GM12865 (cell line): Measurements from ENCODE around the gene WDR64.

Experiments
- DNase-seq: peaks from one replicate; pipeline ENCODE4 v3.0.0; 2010; ENCODE audit warnings: low read depth
- H3K4me3 ChIP-seq: 2 replicates; pipeline ENCODE4 v1.5.1; 2011; ENCODE audit warnings: mild to moderate bottlenecking, low read depth, low read length, control low read depth
- TF ChIP-seq, protein P1 (sequence below): IDR thresholded peaks from 2 replicates; pipeline ENCODE4 v1.5.1; 2011; ENCODE audit warnings: low read length, control low read depth, low read depth, inconsistent platforms; ENCODE audit not compliant: insufficient read depth; ENCODE audit errors: missing control alignments

The WDR64 gene

DNA sequence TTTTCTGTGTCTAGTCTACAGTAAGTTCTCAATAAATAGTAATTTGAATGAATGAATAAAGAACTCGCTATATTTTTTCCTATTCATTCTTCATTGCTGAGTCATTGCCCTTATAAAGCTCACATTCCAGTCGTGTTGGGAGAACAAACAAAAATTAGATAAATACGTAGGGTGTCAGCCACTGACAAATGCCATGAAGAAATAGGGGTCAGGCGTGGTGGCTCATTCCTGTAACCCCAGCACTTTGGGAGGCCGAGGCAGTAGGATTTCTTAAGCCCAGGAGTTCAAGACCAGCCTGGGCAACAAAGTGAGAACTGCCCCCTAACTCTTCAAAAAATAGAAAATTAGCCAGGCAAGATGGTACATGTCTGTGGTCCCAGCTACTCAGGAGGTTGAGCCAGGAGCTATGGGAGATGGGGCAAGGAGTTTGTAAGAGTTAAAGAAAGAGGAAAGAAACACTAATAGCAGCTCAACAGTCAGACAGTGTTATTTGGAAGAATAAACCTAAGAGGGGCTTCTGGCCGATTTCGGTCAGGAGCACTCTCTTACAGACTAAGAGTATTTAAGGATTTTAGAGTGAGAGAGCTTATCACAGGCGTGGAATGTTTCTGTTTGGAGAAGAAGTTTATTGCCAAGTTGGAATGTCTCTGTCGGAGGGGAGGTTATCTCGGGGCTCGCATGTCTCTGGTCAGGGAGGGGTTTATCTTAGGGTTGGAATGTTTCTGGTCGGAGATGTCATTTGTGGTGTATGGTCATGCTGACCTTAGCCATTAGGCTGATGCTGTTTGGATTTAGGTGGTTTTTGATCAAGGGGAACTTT, 10.1 kb upstream of the WDR64 start:
- no peak overlapping the region for H3K4me3 ChIP-seq
- TF ChIP-seq, protein P1, sequence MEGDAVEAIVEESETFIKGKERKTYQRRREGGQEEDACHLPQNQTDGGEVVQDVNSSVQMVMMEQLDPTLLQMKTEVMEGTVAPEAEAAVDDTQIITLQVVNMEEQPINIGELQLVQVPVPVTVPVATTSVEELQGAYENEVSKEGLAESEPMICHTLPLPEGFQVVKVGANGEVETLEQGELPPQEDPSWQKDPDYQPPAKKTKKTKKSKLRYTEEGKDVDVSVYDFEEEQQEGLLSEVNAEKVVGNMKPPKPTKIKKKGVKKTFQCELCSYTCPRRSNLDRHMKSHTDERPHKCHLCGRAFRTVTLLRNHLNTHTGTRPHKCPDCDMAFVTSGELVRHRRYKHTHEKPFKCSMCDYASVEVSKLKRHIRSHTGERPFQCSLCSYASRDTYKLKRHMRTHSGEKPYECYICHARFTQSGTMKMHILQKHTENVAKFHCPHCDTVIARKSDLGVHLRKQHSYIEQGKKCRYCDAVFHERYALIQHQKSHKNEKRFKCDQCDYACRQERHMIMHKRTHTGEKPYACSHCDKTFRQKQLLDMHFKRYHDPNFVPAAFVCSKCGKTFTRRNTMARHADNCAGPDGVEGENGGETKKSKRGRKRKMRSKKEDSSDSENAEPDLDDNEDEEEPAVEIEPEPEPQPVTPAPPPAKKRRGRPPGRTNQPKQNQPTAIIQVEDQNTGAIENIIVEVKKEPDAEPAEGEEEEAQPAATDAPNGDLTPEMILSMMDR = no peak
- DNase-seq = no peak

DNA sequence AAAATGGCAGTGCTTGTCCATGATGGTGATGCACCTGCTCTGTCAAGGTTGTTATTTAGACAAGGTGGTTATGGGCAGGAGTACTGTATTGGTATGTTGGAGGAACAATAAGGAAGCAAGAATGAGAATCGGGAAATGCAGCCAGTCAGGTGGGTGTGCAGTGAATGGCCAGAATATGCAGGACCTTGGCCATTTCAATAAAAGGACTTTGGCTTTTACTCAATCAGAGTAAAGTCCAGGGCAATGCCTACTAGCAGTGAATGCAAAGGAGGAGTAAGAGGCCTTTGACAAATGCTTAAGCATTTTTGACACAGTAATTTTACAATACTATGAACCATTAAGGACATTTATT, 9.5 kb upstream of the WDR64 start:
- H3K4me3 ChIP-seq = no peak overlapping the region
- TF ChIP-seq, protein P1 = no peak
- no peak for DNase-seq

DNA sequence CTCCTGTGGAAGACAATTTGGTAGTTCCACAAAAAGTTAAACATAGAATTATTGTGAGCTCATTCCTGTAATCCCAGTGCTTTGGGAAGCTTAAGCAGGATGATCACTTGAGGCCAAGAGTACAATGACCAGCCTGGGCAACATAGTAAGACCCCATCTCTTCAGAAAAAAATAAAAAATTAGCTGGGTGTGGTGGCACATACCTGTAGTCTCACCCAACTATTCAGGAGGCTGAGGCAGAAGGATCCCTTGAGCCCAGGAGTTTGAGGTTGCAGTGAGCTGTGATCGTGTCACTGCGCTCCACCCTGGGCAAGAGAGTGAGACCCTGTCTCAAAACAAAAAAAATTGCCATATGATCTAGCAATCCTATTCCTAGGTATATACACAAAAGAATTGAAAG, 7.8 kb upstream of the WDR64 start:
- TF ChIP-seq, protein P1 = no peak
- no peak for DNase-seq
- no peak overlapping the region for H3K4me3 ChIP-seq

DNA sequence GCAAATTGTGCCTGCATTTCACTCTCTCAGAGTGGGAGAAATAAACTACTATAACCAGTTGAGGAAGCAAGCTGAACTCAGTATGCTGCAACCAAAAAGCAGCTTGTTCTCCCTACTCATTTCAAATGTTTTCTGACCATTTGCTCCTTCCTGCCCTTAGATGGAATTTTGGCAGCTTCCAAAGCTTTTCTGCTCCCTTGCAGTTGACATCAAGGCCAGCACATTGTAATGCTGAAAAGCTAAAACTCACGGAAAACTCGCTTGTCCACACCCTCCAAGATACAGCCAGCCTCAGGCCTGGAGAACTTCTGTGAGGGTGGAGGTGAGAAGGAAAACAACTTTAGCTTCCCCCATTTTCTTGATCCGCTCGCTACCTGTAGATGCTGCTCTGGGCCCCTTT, 6.9 kb upstream of the WDR64 start:
- no peak for DNase-seq
- TF ChIP-seq, protein P1 = no peak
- no peak overlapping the region for H3K4me3 ChIP-seq

DNA sequence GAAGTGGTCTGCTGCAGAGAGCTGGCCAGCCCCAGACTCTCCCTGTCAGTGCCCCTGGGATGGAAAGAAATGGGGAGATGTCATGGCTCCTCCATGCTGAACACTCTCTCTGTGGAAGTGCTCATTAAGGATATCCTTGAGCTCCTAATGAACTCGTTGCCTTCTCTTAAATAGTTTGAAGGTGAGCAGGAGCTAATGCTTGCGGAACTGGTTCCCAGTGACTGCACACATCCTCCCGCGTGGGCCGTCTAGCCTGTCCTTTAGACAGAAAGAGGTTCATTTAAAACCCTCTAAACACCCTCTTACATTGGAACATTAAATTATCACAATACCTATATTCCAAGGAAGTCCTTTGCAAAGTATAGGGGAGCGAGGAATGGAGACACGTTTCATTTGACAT, 5.9 kb upstream of the WDR64 start:
- TF ChIP-seq, protein P1 = no peak
- no peak overlapping the region for H3K4me3 ChIP-seq
- no peak for DNase-seq

DNA sequence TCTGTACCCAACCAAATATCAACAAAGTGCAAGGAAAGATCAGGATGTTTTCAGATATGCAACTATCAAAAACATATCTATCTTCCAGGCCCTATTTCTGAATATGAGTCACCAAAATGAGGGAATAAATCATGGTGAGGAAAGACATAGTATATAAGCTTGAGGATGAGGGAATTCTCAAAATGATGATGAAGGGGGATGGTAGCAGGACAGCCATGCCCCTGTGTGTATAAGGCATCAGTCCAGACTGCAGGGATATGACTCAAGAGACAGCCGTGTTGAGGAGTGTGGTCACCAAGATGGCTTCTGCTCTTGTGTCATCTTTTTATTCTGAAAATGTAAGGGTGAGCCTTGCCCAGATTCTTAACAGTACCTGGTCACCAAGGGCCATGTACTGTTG, 4.4 kb upstream of the WDR64 start:
- TF ChIP-seq, protein P1 = no peak
- DNase-seq = no peak
- H3K4me3 ChIP-seq = no peak overlapping the region

DNA sequence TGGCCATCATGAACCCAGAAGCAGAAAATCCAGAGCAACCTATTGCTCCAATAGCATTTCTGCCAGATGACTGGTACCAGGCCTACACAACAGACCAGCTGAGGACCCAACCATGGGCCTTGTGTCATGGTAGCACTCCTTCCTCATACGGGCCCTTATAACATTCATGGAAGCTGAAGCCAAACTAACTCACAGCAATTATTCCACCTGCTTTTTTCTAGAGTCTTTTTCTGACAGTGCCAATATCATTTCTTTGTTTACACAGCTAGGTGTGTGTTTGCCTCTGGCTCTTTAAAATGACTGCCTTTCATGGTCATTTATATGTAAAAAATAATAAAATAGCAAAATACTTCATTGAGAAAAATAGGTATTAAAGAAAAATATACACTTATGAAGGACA, 3.9 kb upstream of the WDR64 start:
- DNase-seq = no peak

More for the DNA sequence above, 3.9 kb upstream of the WDR64 start:
- TF ChIP-seq, protein P1 = no peak
- no peak overlapping the region for H3K4me3 ChIP-seq
